ENCODE data around the gene B4GAT1. TPM values are rescaled to one million over a fixed set of nuclear protein-coding genes. Genes with fewer than 3 reads are reported as not detected.

The B4GAT1 gene
- total and polyA plus RNA-seq, 9 of the 15 experiments (the other 6 are each of a cell fraction or from before 2014, with no cell fraction given), result 0.86 to 9.5 (median 3.8) TPM

DNA sequence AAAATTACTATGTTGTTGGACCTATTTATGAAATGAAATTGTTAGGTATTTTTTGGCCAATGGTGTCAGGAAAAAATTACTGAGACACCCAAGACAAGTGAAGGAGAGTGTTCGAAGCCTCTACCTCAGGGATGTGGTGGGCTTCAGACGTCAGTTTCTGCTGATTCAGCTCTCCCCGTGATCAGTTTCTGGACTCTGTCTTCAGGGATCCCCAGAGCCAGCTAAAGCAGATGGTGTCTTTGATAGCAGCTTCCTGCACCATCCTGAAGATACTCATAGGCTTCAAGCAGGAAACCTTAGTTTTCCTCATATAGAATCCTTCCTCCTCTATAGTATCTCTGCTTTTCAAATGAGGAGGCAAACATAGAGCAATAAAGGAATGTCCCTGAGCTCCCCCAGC, 38.0 kb downstream of the B4GAT1 start (continued):
- no peak for TF ChIP-seq CREBBP (IDR thresholded peaks at IDR 0.05; ENCODE audit: low read depth, low read length)
- TF ChIP-seq ZNF274 (IDR thresholded peaks at IDR 0.05; ENCODE audit: borderline replicate concordance, low read depth, low read length), result no peak
- TF ChIP-seq ZNF778 (CRISPR knock-in tag; IDR thresholded peaks at IDR 0.05), result no peak
- TF ChIP-seq GABPB1 (CRISPR knock-in tag; IDR thresholded peaks at IDR 0.05), result no peak
- no peak for TF ChIP-seq TARDBP (IDR thresholded peaks at IDR 0.05)
- TF ChIP-seq ZNF280B (CRISPR knock-in tag; IDR thresholded peaks at IDR 0.05), result no peak
- TF ChIP-seq XRCC4 (IDR thresholded peaks at IDR 0.05; ENCODE audit: extremely low read depth, insufficient read depth, insufficient read length), result no peak
- peak; percentile 97 for TF ChIP-seq ZNF316 (IDR thresholded peaks at IDR 0.05)
- no peak for TF ChIP-seq SRSF1 (IDR thresholded peaks at IDR 0.05; ENCODE audit: low read depth, low read length)
- peak; percentile 58 for TF ChIP-seq CBFA2T3 (IDR thresholded peaks at IDR 0.05)
- TF ChIP-seq NR3C1 (CRISPR knock-in tag; IDR thresholded peaks at IDR 0.05), result no peak
- TF ChIP-seq SETDB1 (IDR thresholded peaks at IDR 0.05; ENCODE audit: low read length), result no peak
- TF ChIP-seq BHLHE40 (IDR thresholded peaks at IDR 0.05; ENCODE audit: low read length), result no peak
- no peak for TF ChIP-seq CBFB (CRISPR knock-in tag; IDR thresholded peaks at IDR 0.05)
- no peak for TF ChIP-seq YY1 (IDR thresholded peaks at IDR 0.05; ENCODE audit: borderline replicate concordance in 1 of 3, control insufficient read depth in 1 of 3, extremely low read depth in 1 of 3, insufficient read depth in 3 of 3, insufficient read length in 1 of 3, insufficient replicate concordance in 2 of 3, low read depth in 1 of 3, low read length in 2 of 3)
- peak; percentile 20; the same call in 1 of the 2 replicates for TF ChIP-seq NFE2 (IDR thresholded peaks at IDR 0.05; ENCODE audit: low read depth)
- TF ChIP-seq MAFF (IDR thresholded peaks at IDR 0.05; ENCODE audit: low read length), result peak; percentile 92
- TF ChIP-seq ATF2 (CRISPR knock-in tag; IDR thresholded peaks at IDR 0.05), result no peak
- TF ChIP-seq U2AF2 (optimal IDR thresholded peaks at IDR 0.05; ENCODE audit: low read depth, low read length), result no peak
- no peak for TF ChIP-seq BRCA1 (IDR thresholded peaks at IDR 0.05)
- TF ChIP-seq BRCA1 (CRISPR knock-in tag; IDR thresholded peaks at IDR 0.05), result no peak
- TF ChIP-seq NELFE (IDR thresholded peaks at IDR 0.05; ENCODE audit: insufficient read depth, insufficient read length), result no peak
- TF ChIP-seq, protein P1, sequence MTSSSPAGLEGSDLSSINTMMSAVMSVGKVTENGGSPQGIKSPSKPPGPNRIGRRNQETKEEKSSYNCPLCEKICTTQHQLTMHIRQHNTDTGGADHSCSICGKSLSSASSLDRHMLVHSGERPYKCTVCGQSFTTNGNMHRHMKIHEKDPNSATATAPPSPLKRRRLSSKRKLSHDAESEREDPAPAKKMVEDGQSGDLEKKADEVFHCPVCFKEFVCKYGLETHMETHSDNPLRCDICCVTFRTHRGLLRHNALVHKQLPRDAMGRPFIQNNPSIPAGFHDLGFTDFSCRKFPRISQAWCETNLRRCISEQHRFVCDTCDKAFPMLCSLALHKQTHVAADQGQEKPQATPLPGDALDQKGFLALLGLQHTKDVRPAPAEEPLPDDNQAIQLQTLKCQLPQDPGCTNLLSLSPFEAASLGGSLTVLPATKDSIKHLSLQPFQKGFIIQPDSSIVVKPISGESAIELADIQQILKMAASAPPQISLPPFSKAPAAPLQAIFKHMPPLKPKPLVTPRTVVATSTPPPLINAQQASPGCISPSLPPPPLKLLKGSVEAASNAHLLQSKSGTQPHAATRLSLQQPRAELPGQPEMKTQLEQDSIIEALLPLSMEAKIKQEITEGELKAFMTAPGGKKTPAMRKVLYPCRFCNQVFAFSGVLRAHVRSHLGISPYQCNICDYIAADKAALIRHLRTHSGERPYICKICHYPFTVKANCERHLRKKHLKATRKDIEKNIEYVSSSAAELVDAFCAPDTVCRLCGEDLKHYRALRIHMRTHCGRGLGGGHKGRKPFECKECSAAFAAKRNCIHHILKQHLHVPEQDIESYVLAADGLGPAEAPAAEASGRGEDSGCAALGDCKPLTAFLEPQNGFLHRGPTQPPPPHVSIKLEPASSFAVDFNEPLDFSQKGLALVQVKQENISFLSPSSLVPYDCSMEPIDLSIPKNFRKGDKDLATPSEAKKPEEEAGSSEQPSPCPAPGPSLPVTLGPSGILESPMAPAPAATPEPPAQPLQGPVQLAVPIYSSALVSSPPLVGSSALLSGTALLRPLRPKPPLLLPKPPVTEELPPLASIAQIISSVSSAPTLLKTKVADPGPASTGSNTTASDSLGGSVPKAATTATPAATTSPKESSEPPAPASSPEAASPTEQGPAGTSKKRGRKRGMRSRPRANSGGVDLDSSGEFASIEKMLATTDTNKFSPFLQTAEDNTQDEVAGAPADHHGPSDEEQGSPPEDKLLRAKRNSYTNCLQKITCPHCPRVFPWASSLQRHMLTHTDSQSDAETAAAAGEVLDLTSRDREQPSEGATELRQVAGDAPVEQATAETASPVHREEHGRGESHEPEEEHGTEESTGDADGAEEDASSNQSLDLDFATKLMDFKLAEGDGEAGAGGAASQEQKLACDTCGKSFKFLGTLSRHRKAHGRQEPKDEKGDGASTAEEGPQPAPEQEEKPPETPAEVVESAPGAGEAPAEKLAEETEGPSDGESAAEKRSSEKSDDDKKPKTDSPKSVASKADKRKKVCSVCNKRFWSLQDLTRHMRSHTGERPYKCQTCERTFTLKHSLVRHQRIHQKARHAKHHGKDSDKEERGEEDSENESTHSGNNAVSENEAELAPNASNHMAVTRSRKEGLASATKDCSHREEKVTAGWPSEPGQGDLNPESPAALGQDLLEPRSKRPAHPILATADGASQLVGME (CRISPR knock-in tag; IDR thresholded peaks at IDR 0.05), result no peak
- TF ChIP-seq HSF4 (CRISPR knock-in tag; IDR thresholded peaks at IDR 0.05; ENCODE audit: borderline replicate concordance), result no peak
